Kidney (tissue), 14 donors: ENCODE measurements around the gene CAMK1D. TPM values are rescaled to one million over a fixed set of nuclear protein-coding genes. Genes with fewer than 3 reads are reported as not detected.

Experiments used
- DNase-seq, 5 donors: peaks; one replicate each; pipeline ENCODE4 v3.0.0-alpha.2; 2013 to 2020
- FAIRE-seq: peaks from 2 replicates; lab custom pipeline; 2012; peaks lifted over from hg19 to GRCh38; lab: Jason Lieb, UNC
- H3K27ac ChIP-seq, 2 donors: one replicate each; pipeline ENCODE4 v1.7.0; 2013; ENCODE audit warnings: low read depth in 2 of 2, low read length in 2 of 2, inconsistent platforms in 1 of 2
- H3K27me3 ChIP-seq: one replicate; pipeline ENCODE4 v1.7.1; 2013; ENCODE audit warnings: low read length, inconsistent platforms; ENCODE audit not compliant: control insufficient read depth, insufficient read depth
- H3K36me3 ChIP-seq, 3 donors: one replicate each; pipeline versions ENCODE4 v1.7.0 to v1.7.1; 2013; ENCODE audit warnings: low read length in 3 of 3, control low read depth in 1 of 3, inconsistent platforms in 1 of 3; ENCODE audit not compliant: insufficient read depth in 3 of 3, control insufficient read depth in 2 of 3
- H3K4me1 ChIP-seq, 3 donors: one replicate each; pipeline versions ENCODE4 v1.7.0 to v1.7.1; 2013; ENCODE audit warnings: low read length in 3 of 3, inconsistent platforms in 1 of 3, low read depth in 1 of 3; ENCODE audit not compliant: control insufficient read depth in 2 of 3, insufficient read depth in 2 of 3
- H3K4me3 ChIP-seq, 3 donors: one replicate each; pipeline versions ENCODE4 v1.7.0 to v1.8.1; 2013; ENCODE audit warnings: low read length in 3 of 3, control low read depth in 1 of 3, inconsistent platforms in 1 of 3
- H3K9ac ChIP-seq, 3 donors: one replicate each; pipeline versions ENCODE4 v1.7.0 to v1.7.1; 2013; ENCODE audit warnings: low read length in 3 of 3, control low read depth in 1 of 3, inconsistent platforms in 1 of 3
- H3K9me3 ChIP-seq, 3 donors: one replicate each; pipeline versions ENCODE4 v1.7.0 to v1.7.1; 2013; ENCODE audit warnings: low read length in 3 of 3, control low read depth in 1 of 3, inconsistent platforms in 1 of 3; ENCODE audit not compliant: control insufficient read depth in 2 of 3, insufficient read depth in 1 of 3
- CTCF ChIP-seq: IDR thresholded peaks from 3 replicates; pipeline ENCODE4 v1.5.1; 2012; ENCODE audit warnings: mild to moderate bottlenecking, moderate library complexity, borderline replicate concordance; ENCODE audit not compliant: insufficient read depth; ENCODE audit errors: extremely low read depth
- intact Hi-C: fragments of 100-400 bp; cut with DNase I; formaldehyde crosslinking; loops from one replicate; pipeline ENCODE4 v1.11.1; 2022
- polyA plus RNA-seq: library from polyadenylated mRNA; stranded (reverse); fragments of 350-450 nt; fragmentation: Illumina TruSeq; extraction: RNeasy Lipid Tissue Mini Kit (QIAGEN cat#74804); gene quantifications from one replicate; pipeline ENCODE4 v1.2.3, GENCODE V29; 2014; ENCODE audit warnings: low read depth, low replicate concordance; ENCODE audit not compliant: insufficient read depth
- total RNA-seq: library from RNA; stranded (reverse); fragmentation: NEBNext Ultra II Directional; extraction: Animal tissue kit (Norgen Biotek cat#: 25700); gene quantifications from one replicate; pipeline ENCODE4 v1.2.1, GENCODE V29; 2021
- donor health status: control.
- donor health status: control.
- donor health status: control.
- donor health status: control.
- donor health status: control.
- donor health status: DM: yes; HTN: yes; CAD: no.
- donor health status: Normal renal cell carcinoma (clear cell type).

CAMK1D gene
- total and polyA plus RNA-seq, 2 donors from 2014 or later = 1.1 to 13.7 TPM

- Histone ChIP-seq H3K4me3 (no peak overlapping the region), H3K9me3 (no peaks in the 10 kb centered on the region), H3K36me3 (no peaks in the 10 kb centered on the region), H3K9ac (no peak overlapping the region), H3K27ac (no peak overlapping the region), H3K4me1 (no peaks in the 10 kb centered on the region), H3K27me3 (no peaks in the 10 kb centered on the region)
- no peak for TF ChIP-seq CTCF
- DNase-seq = no peak
- intact Hi-C loops = no loop called here
- no peak for FAIRE-seq
Measured at GRCh38 chr10:12459762-12460161, 110.4 kb downstream of the CAMK1D start.

GRCh38 chr10:12463459-12463838 is 114.1 kb downstream of the CAMK1D start:
- no peaks in the 10 kb centered on the region for H3K9me3 ChIP-seq
- H3K4me1 ChIP-seq = no peaks in the 10 kb centered on the region
- DNase-seq (no peak), FAIRE-seq (no peak)
- intact Hi-C loops = no loop called here
- H3K9ac ChIP-seq = no peak overlapping the region
- H3K27ac ChIP-seq = no peak overlapping the region
- no peak for TF ChIP-seq CTCF
- no peak overlapping the region for H3K4me3 ChIP-seq
- H3K27me3 ChIP-seq = no peaks in the 10 kb centered on the region
- no peaks in the 10 kb centered on the region for H3K36me3 ChIP-seq

GRCh38 chr10:12465385-12466136 is 116.2 kb downstream of the CAMK1D start:
- Histone ChIP-seq H3K9ac (no peak overlapping the region), H3K36me3 (no peaks in the 10 kb centered on the region), H3K27ac (no peak overlapping the region), H3K4me3 (no peak overlapping the region), H3K27me3 (no peaks in the 10 kb centered on the region), H3K4me1 (no peaks in the 10 kb centered on the region), H3K9me3 (no peaks in the 10 kb centered on the region)
- intact Hi-C loops = no loop called here
- TF ChIP-seq CTCF = no peak
- no peak for DNase-seq
- FAIRE-seq = no peak
